Nephron progenitor cell (in vitro differentiated cells): ENCODE results near the gene DHX15.

Experiments
- DNase-seq: peaks from one replicate; pipeline ENCODE4 v3.0.0; 2021
- H3K27ac Mint-ChIP-seq: 2 replicates; pipeline ENCODE4 v1.8.0; 2021; ENCODE audit warnings: mild to moderate bottlenecking, moderate library complexity, mixed read lengths
- H3K27me3 Mint-ChIP-seq: 2 replicates; pipeline ENCODE4 v1.8.0; 2021; ENCODE audit warnings: mild to moderate bottlenecking, low read depth, mixed read lengths; ENCODE audit not compliant: poor library complexity
- H3K36me3 Mint-ChIP-seq: 2 replicates; pipeline ENCODE4 v1.8.0; 2021; ENCODE audit warnings: low read depth, mixed read lengths
- H3K4me1 Mint-ChIP-seq: 2 replicates; pipeline ENCODE4 v1.8.0; 2021; ENCODE audit warnings: mixed read lengths
- H3K4me3 Mint-ChIP-seq: 2 replicates; pipeline ENCODE4 v1.8.0; 2021; ENCODE audit warnings: mild to moderate bottlenecking, moderate library complexity, mixed read lengths
- H3K9me3 Mint-ChIP-seq: 2 replicates; pipeline ENCODE4 v1.8.0; 2021; ENCODE audit warnings: mild to moderate bottlenecking, moderate library complexity, mixed read lengths
- CTCF ChIP-seq: fragments of 200-600 bp; sonication (generic); IDR thresholded peaks from 2 replicates; pipeline ENCODE4 v1.5.0; 2021; ENCODE audit warnings: antibody characterized with exemption

The DHX15 gene

GRCh38 chr4:24594887-24595286, 10.5 kb upstream of the DHX15 start:
- peaks cover 4% of the 10 kb centered on the region for H3K4me1 Mint-ChIP-seq
- DNase-seq = no peak
- no peak overlapping the region for H3K27ac Mint-ChIP-seq
- no peak overlapping the region for H3K4me3 Mint-ChIP-seq
- peaks cover 4% of the 10 kb centered on the region for H3K27me3 Mint-ChIP-seq
- H3K36me3 Mint-ChIP-seq = peaks cover 6% of the 10 kb centered on the region
- peaks cover 38% of the 10 kb centered on the region for H3K9me3 Mint-ChIP-seq
- no peak for TF ChIP-seq CTCF

- H3K27me3 Mint-ChIP-seq = peaks cover 9% of the 10 kb centered on the region
- peaks cover 30% of the 10 kb centered on the region for H3K9me3 Mint-ChIP-seq
- no peaks in the 10 kb centered on the region for H3K4me1 Mint-ChIP-seq
- no peak for TF ChIP-seq CTCF
- peaks cover 6% of the 10 kb centered on the region for H3K36me3 Mint-ChIP-seq
- H3K27ac Mint-ChIP-seq = no peak overlapping the region
- no peak overlapping the region for H3K4me3 Mint-ChIP-seq
- DNase-seq = no peak
Measured at GRCh38 chr4:24589448-24589847, 5.1 kb upstream of the DHX15 start.

- H3K36me3 Mint-ChIP-seq = peaks cover 6% of the 10 kb centered on the region
- H3K27me3 Mint-ChIP-seq = peaks cover 9% of the 10 kb centered on the region
- H3K27ac Mint-ChIP-seq = no peak overlapping the region
- DNase-seq = no peak
- H3K4me3 Mint-ChIP-seq = no peak overlapping the region
- peaks cover 2% of the 10 kb centered on the region for H3K4me1 Mint-ChIP-seq
- peaks cover 30% of the 10 kb centered on the region for H3K9me3 Mint-ChIP-seq
- TF ChIP-seq CTCF = no peak
Measured at GRCh38 chr4:24588216-24588954, 4.0 kb upstream of the DHX15 start.

GRCh38 chr4:24583451-24584210, 723 bp downstream of the DHX15 start:
- Mint-ChIP-seq H3K4me1 (peaks cover 25% of the 10 kb centered on the region), H3K4me3 (peak overlapping the region; percentile 98), H3K9me3 (peaks cover 36% of the 10 kb centered on the region), H3K27ac (peak overlapping the region; percentile 98), H3K36me3 (peaks cover 41% of the 10 kb centered on the region), H3K27me3 (peaks cover 7% of the 10 kb centered on the region)
- TF ChIP-seq CTCF = no peak
- DNase-seq = peak; percentile 72

GRCh38 chr4:24582235-24582832, 2.0 kb downstream of the DHX15 start:
- H3K27ac Mint-ChIP-seq = no peak overlapping the region
- peaks cover 54% of the 10 kb centered on the region for H3K36me3 Mint-ChIP-seq

More at GRCh38 chr4:24582235-24582832, 2.0 kb downstream of the DHX15 start:
- Mint-ChIP-seq H3K9me3 (peaks cover 33% of the 10 kb centered on the region), H3K4me3 (peak overlapping the region; percentile 98), H3K27me3 (peaks cover under 1% of the 10 kb centered on the region), H3K4me1 (peaks cover 32% of the 10 kb centered on the region)
- DNase-seq = no peak
- no peak for TF ChIP-seq CTCF
